OCI-LY3 (cell line): ENCODE results near the gene EIF4E3.

ENCODE experiments used
- H2AFZ ChIP-seq: fragments of 200-600, 300-600 bp; shearing (Covaris generic); 2 replicates; pipeline ENCODE4 v1.6.0; 2014; ENCODE audit warnings: antibody characterized with exemption, low read depth, low read length
- H3K27ac ChIP-seq: fragments of 200-600, 300-600 bp; sonication (generic); 2 replicates; pipeline ENCODE4 v1.5.1; 2014; ENCODE audit warnings: mild to moderate bottlenecking, low read length, moderate library complexity, mixed read lengths
- H3K27me3 ChIP-seq: fragments of 200-600, 300-600 bp; sonication (generic); 2 replicates; pipeline ENCODE4 v1.6.1; 2014; ENCODE audit warnings: low read depth, low read length, mixed read lengths
- H3K36me3 ChIP-seq: fragments of 200-600, 300-600 bp; sonication (generic); replicated peaks from 2 replicates; pipeline ENCODE3; 2014; ENCODE audit warnings: low read depth, low read length, mixed read lengths
- H3K4me1 ChIP-seq: fragments of 300-600, 200-600 bp; sonication (generic); 2 replicates; pipeline ENCODE4 v1.6.1; 2014; ENCODE audit warnings: low read length, mixed read lengths
- H3K4me2 ChIP-seq: fragments of 200-600, 300-600 bp; sonication (generic); 2 replicates; pipeline ENCODE4 v1.6.1; 2014; ENCODE audit warnings: low read length, mixed read lengths
- H3K4me3 ChIP-seq: fragments of 300-600, 200-600 bp; sonication (generic); 2 replicates; pipeline ENCODE4 v1.5.1; 2014; ENCODE audit warnings: antibody characterized with exemption, mild to moderate bottlenecking, low read length, moderate library complexity
- H3K79me2 ChIP-seq: fragments of 300-600, 200-600 bp; shearing (Covaris generic); 2 replicates; pipeline ENCODE4 v1.6.1; 2014; ENCODE audit warnings: mild to moderate bottlenecking, low read length, mixed read lengths
- H3K9ac ChIP-seq: fragments of 300-600, 200-600 bp; shearing (Covaris generic); 2 replicates; pipeline ENCODE4 v1.6.0; 2014; ENCODE audit warnings: mild to moderate bottlenecking, low read length, moderate library complexity
- H3K9me3 ChIP-seq: fragments of 200-600, 300-600 bp; shearing (Covaris generic); 2 replicates; pipeline ENCODE4 v1.6.1; 2014; ENCODE audit warnings: low read length, mixed read lengths; ENCODE audit not compliant: insufficient read depth
- H4K20me1 ChIP-seq: fragments of 200-600, 300-600 bp; sonication (generic); 2 replicates; pipeline ENCODE4 v1.6.1; 2016; ENCODE audit warnings: low read length, mixed read lengths; ENCODE audit not compliant: insufficient read depth
- CTCF ChIP-seq: fragments of 200-600, 300-600 bp; sonication (generic); IDR thresholded peaks from 2 replicates; pipeline ENCODE4 v1.5.1; 2014; ENCODE audit warnings: antibody characterized with exemption, low read length, low read depth
- EZH2phosphoT487 ChIP-seq: fragments of 200-600 bp; shearing (Covaris generic); IDR thresholded peaks from 2 replicates; pipeline ENCODE4 v1.6.1; 2018; ENCODE audit warnings: antibody characterized with exemption, mixed run types, low read depth

EIF4E3 gene

GRCh38 chr3:71640331-71640983 lies 84.7 kb downstream of the EIF4E3 start:
- Histone ChIP-seq H4K20me1 (no peaks in the 10 kb centered on the region), H3K4me3 (peak overlapping the region; percentile 13), H3K79me2 (no peaks in the 10 kb centered on the region), H3K4me2 (peak overlapping the region; percentile 59), H3K9me3 (no peaks in the 10 kb centered on the region), H3K9ac (no peak overlapping the region), H3K27ac (peak overlapping the region; percentile 42), H3K27me3 (peaks cover 42% of the 10 kb centered on the region), H3K4me1 (peaks cover 30% of the 10 kb centered on the region), H3K36me3 (no peaks in the 10 kb centered on the region), H2AFZ (no peak overlapping the region)
- TF ChIP-seq CTCF (no peak), EZH2phosphoT487 (no peak)

GRCh38 chr3:71636482-71636881 lies 88.7 kb downstream of the EIF4E3 start:
- no peak overlapping the region for H2AFZ ChIP-seq
- no peak overlapping the region for H3K9ac ChIP-seq
- H3K36me3 ChIP-seq = no peaks in the 10 kb centered on the region
- no peaks in the 10 kb centered on the region for H3K9me3 ChIP-seq
- H3K27ac ChIP-seq = no peak overlapping the region
- H4K20me1 ChIP-seq = no peaks in the 10 kb centered on the region
- peak overlapping the region; percentile 55 for H3K4me3 ChIP-seq
- H3K4me2 ChIP-seq = peak overlapping the region; percentile 58
- H3K4me1 ChIP-seq = peaks cover 26% of the 10 kb centered on the region
- peaks cover 39% of the 10 kb centered on the region for H3K27me3 ChIP-seq
- H3K79me2 ChIP-seq = no peaks in the 10 kb centered on the region
- TF ChIP-seq EZH2phosphoT487 (no peak; the same call in 1 of the 2 replicates), CTCF (no peak)

GRCh38 chr3:71636001-71636400 lies 89.2 kb downstream of the EIF4E3 start:
- Histone ChIP-seq H3K9ac (no peak overlapping the region), H3K4me1 (peaks cover 21% of the 10 kb centered on the region), H3K4me2 (peak overlapping the region; percentile 58)

GRCh38 chr3:71634671-71635070 lies 90.5 kb downstream of the EIF4E3 start:
- no peak overlapping the region for H3K4me2 ChIP-seq
- no peaks in the 10 kb centered on the region for H3K36me3 ChIP-seq
- H3K9ac ChIP-seq = no peak overlapping the region
- no peaks in the 10 kb centered on the region for H3K79me2 ChIP-seq
- H3K4me3 ChIP-seq = no peak overlapping the region
- no peak overlapping the region for H3K27ac ChIP-seq
- H2AFZ ChIP-seq = no peak overlapping the region
- peaks cover 39% of the 10 kb centered on the region for H3K27me3 ChIP-seq
- peaks cover 15% of the 10 kb centered on the region for H3K4me1 ChIP-seq
- TF ChIP-seq CTCF = no peak
- TF ChIP-seq EZH2phosphoT487 = no peak
- H4K20me1 ChIP-seq = no peaks in the 10 kb centered on the region
- no peaks in the 10 kb centered on the region for H3K9me3 ChIP-seq

More at GRCh38 chr3:71636001-71636400, 89.2 kb downstream of the EIF4E3 start:
- H3K27me3 ChIP-seq = peaks cover 39% of the 10 kb centered on the region
- no peaks in the 10 kb centered on the region for H3K79me2 ChIP-seq
- no peaks in the 10 kb centered on the region for H4K20me1 ChIP-seq
- no peaks in the 10 kb centered on the region for H3K36me3 ChIP-seq
- H2AFZ ChIP-seq = no peak overlapping the region
- peak overlapping the region; percentile 55 for H3K4me3 ChIP-seq
- H3K27ac ChIP-seq = no peak overlapping the region
- no peaks in the 10 kb centered on the region for H3K9me3 ChIP-seq
- TF ChIP-seq CTCF (no peak), EZH2phosphoT487 (no peak)
